T-helper 1 cell treated with Interleukin-12 subunit alpha and Interleukin-12 subunit beta and Interleukin-4 antibody, amounts not matched to agents 30 μg/mL and 1 μg/mL, for 36 hours (primary cell): Measurements from ENCODE around the gene C4B.
"Not testable (repeated sequence)": the region's sequence is repeated elsewhere in the genome, so short reads cannot be mapped to it uniquely, and the experiment has no call there.

ENCODE experiments used
- H3K27ac Mint-ChIP-seq: one replicate; pipeline ENCODE4 v1.8.0; 2021; ENCODE audit warnings: mild to moderate bottlenecking, mixed read lengths
- H3K27me3 Mint-ChIP-seq: one replicate; pipeline ENCODE4 v1.8.0; 2021; ENCODE audit warnings: low read depth, mixed read lengths
- H3K36me3 Mint-ChIP-seq: one replicate; pipeline ENCODE4 v1.8.0; 2021; ENCODE audit warnings: low read depth, mixed read lengths
- H3K4me1 Mint-ChIP-seq: one replicate; pipeline ENCODE4 v1.8.0; 2021; ENCODE audit warnings: low read depth, mixed read lengths
- H3K4me3 Mint-ChIP-seq: one replicate; pipeline ENCODE4 v1.8.0; 2021; ENCODE audit warnings: mild to moderate bottlenecking, moderate library complexity, mixed read lengths
- H3K9me3 Mint-ChIP-seq: one replicate; pipeline ENCODE4 v1.8.0; 2021; ENCODE audit warnings: mixed read lengths

Gene C4B

DNA sequence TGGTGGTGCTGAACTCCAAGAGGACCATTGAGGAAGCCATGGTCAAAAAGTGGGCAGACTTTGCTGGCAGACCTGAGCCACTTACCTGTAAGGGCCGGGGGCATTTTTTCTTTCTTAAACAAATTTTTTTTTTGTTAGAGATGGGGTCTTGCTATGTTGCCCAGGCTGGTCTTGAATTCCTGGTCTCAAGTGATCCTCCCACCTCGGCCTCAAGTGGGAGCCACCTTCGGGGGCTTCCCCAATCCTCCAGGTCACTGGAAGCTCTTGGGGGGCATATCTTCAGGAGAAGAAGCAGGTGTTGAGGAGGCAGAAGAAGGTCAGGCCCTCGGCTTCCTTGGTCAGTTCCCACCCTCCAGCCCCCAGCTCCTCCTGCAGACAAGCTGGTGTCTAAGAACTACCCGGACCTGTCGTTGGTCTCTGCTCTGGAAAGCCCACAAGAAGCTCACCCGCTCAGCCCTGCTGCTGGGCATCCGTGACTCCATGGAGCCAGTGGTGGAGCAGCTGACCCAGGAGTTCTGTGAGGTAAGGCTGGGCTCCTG, 8.5 kb upstream of the C4B start:
- not testable (repeated sequence) for H3K36me3 Mint-ChIP-seq, H3K4me1 Mint-ChIP-seq, H3K27me3 Mint-ChIP-seq, H3K9me3 Mint-ChIP-seq, H3K27ac Mint-ChIP-seq, H3K4me3 Mint-ChIP-seq

- H3K4me1 Mint-ChIP-seq, H3K27me3 Mint-ChIP-seq, H3K9me3 Mint-ChIP-seq, H3K4me3 Mint-ChIP-seq, H3K27ac Mint-ChIP-seq, H3K36me3 Mint-ChIP-seq: not testable (repeated sequence)
Observed at GRCh38 chr6:32007086-32007485, 7.5 kb upstream of the C4B start.

GRCh38 chr6:32008037-32008436, 6.6 kb upstream of the C4B start:
- not testable (repeated sequence) for H3K4me3 Mint-ChIP-seq

GRCh38 chr6:32008616-32009015, 6.0 kb upstream of the C4B start:
- not testable (repeated sequence) for H3K4me3 Mint-ChIP-seq, H3K9me3 Mint-ChIP-seq, H3K4me1 Mint-ChIP-seq, H3K27me3 Mint-ChIP-seq, H3K27ac Mint-ChIP-seq, H3K36me3 Mint-ChIP-seq

More at GRCh38 chr6:32008037-32008436, 6.6 kb upstream of the C4B start:
- not testable (repeated sequence) for H3K27ac Mint-ChIP-seq, H3K9me3 Mint-ChIP-seq, H3K36me3 Mint-ChIP-seq, H3K4me1 Mint-ChIP-seq, H3K27me3 Mint-ChIP-seq

- not testable (repeated sequence) for H3K27me3 Mint-ChIP-seq, H3K27ac Mint-ChIP-seq, H3K4me3 Mint-ChIP-seq, H3K36me3 Mint-ChIP-seq, H3K4me1 Mint-ChIP-seq, H3K9me3 Mint-ChIP-seq
Observed at GRCh38 chr6:32009537-32009936, 5.1 kb upstream of the C4B start.

DNA sequence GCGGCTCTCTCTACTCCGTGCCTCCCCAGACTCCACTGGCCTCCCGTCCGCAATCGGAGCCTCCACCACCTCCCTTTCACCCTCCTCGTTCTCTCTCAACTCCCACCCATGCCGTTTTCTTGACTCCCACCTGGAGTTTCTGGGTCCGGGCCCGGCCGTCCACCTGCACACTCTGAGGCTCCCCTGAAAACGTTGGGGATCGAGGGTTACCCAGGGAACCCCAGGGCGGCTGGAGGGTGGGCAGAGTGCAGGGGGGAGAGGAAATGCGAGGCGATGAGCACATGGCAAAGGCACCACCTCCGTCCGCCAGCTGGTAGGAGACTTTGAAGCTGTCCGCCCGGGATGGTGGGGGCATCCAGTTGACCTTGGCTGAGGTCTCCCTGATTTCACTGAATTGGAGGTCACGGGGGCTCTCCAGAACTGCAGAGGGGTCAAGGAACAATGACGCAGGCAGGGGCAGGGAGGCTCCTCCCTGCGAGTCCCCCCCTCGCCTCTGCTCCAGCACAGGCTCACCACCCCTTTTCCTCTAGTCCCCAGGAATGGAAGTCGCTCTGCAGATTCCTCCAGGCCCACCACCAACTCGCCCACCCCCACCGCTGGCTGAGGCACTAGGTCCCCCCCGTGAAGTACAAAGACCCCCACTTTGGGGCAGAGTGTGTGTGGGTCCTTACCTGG, 3.6 kb upstream of the C4B start:
- not testable (repeated sequence) for H3K4me1 Mint-ChIP-seq, H3K36me3 Mint-ChIP-seq, H3K9me3 Mint-ChIP-seq, H3K4me3 Mint-ChIP-seq, H3K27me3 Mint-ChIP-seq, H3K27ac Mint-ChIP-seq

DNA sequence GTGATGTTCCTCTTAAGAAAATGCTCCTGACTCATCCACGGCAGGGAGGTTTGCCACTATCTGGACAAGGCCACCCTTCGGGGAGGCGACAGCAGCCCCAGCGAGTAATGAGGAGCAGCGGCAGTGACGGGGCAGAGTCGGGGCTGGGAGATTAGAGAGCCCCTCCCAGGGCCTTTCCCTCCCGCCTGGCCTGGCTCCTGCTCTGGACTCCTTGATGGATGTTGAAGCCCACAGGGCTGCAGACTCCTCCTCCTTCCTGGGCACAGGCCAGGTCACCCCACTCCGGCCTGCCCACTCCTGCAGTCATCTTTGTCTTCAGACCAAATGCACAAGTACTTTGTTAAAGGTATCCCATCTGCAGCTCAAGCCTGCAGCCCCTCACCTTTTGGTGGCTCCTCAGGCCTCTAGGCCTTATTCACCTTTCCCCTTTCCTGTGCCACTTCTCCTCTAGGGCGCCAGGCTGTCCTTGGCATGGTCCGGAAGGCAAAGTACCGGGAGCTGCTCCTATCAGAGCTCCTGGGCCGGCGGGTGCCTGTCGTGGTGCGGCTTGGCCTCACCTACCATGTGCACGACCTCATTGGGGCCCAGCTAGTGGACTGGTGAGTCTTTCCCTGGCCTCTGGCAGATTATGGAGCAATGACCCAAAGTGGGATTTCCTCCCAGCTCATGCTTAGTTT, 1.5 kb upstream of the C4B start:
- not testable (repeated sequence) for H3K36me3 Mint-ChIP-seq, H3K27ac Mint-ChIP-seq, H3K9me3 Mint-ChIP-seq, H3K4me1 Mint-ChIP-seq, H3K4me3 Mint-ChIP-seq, H3K27me3 Mint-ChIP-seq

DNA sequence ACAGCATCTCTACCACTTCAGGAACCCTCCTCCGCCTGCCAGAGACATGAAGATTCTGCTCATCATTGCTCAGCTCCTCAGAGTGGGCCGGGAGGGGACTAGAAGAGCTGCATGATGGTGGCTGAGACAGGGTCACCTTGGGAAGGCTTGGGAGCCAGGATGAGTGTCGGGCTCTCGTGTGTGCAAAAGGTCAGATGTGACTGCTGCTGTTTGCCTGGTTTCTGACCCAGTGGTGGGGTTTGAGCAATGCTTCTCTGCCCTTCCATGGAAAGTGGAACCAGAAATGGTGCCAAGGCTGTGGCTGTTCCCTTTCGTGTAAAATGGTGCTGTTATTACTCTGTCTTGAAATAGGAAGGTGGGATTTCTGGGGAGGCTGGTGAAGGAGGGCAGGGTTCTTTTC, 857 bp upstream of the C4B start:
- not testable (repeated sequence) for H3K27ac Mint-ChIP-seq, H3K27me3 Mint-ChIP-seq, H3K36me3 Mint-ChIP-seq, H3K4me3 Mint-ChIP-seq, H3K4me1 Mint-ChIP-seq, H3K9me3 Mint-ChIP-seq

DNA sequence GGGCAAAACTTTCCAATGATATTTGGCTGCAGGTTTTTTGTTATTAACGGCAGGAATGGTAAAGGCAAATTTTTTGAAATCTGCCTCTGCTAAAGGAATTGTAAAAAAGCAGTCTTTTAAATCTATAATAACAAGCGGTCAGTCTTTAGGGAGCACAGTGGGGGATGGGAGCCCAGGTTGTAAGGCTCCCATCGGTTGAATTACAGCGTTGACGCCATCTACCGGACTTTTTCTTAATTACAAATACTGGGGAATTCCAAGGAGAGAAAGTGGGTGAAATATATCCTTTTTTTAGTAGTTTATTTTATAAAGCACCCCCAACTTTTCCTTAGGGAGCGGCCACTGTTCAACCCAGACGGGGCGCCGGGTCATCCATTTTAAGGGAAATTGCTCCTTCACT, 7.5 kb downstream of the C4B start:
- H3K36me3 Mint-ChIP-seq, H3K27me3 Mint-ChIP-seq, H3K27ac Mint-ChIP-seq, H3K9me3 Mint-ChIP-seq, H3K4me1 Mint-ChIP-seq, H3K4me3 Mint-ChIP-seq: not testable (repeated sequence)

DNA sequence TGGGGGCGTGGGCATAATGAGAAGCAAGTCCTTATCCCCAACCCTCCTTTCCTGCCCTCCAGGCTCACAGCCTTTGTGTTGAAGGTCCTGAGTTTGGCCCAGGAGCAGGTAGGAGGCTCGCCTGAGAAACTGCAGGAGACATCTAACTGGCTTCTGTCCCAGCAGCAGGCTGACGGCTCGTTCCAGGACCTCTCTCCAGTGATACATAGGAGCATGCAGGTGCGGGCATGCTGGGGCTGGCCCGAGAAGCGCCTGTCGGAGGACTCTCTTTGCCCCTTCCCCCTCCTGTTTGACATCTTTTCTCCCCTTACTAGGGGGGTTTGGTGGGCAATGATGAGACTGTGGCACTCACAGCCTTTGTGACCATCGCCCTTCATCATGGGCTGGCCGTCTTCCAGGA, 14.0 kb downstream of the C4B start:
- not testable (repeated sequence) for H3K9me3 Mint-ChIP-seq, H3K4me1 Mint-ChIP-seq, H3K27ac Mint-ChIP-seq, H3K27me3 Mint-ChIP-seq, H3K4me3 Mint-ChIP-seq, H3K36me3 Mint-ChIP-seq

DNA sequence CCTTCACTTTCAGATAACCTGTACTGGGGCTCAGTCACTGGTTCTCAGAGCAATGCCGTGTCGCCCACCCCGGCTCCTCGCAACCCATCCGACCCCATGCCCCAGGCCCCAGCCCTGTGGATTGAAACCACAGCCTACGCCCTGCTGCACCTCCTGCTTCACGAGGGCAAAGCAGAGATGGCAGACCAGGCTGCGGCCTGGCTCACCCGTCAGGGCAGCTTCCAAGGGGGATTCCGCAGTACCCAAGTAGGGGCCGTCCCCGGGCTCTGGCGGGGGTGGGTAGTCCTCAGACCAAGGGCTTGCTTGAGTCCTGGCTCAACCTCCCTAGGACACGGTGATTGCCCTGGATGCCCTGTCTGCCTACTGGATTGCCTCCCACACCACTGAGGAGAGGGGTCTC, 15.0 kb downstream of the C4B start:
- H3K27me3 Mint-ChIP-seq, H3K9me3 Mint-ChIP-seq, H3K36me3 Mint-ChIP-seq, H3K27ac Mint-ChIP-seq, H3K4me3 Mint-ChIP-seq, H3K4me1 Mint-ChIP-seq: not testable (repeated sequence)

GRCh38 chr6:32035283-32036013, 20.9 kb downstream of the C4B start:
- H3K27me3 Mint-ChIP-seq, H3K9me3 Mint-ChIP-seq, H3K4me1 Mint-ChIP-seq, H3K27ac Mint-ChIP-seq, H3K4me3 Mint-ChIP-seq, H3K36me3 Mint-ChIP-seq: not testable (repeated sequence)

DNA sequence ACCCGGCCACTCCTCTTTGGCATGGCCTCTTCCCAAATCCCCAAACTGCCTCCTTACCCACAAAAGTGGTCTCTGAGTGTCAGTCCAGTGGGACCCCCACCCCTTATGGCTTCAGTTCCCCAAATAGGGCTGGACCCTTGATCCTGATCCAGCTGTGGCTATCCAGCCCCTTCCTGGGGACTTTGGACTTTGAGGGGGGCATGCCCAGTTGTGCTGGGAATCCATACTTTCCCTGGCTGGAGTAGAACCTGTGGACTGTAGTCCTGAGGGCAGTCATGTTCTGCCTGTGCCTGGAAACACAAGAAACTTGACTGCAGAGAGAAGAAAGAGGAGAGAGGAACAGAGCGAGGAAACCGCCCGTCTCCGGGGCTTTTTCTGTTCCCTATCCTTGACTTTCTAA, 22.5 kb downstream of the C4B start:
- H3K4me1 Mint-ChIP-seq, H3K4me3 Mint-ChIP-seq, H3K27me3 Mint-ChIP-seq, H3K36me3 Mint-ChIP-seq, H3K9me3 Mint-ChIP-seq, H3K27ac Mint-ChIP-seq: not testable (repeated sequence)

GRCh38 chr6:32037598-32038524, 23.3 kb downstream of the C4B start, which contains the start of gene CYP21A2:
TSS of gene CYP21A2 (plus strand) at chr6:32038415. CDS start at chr6:32038423, 8 bp downstream.
- not testable (repeated sequence) for H3K36me3 Mint-ChIP-seq, H3K9me3 Mint-ChIP-seq, H3K27ac Mint-ChIP-seq

More at GRCh38 chr6:32037598-32038524, 23.3 kb downstream of the C4B start, which contains the start of gene CYP21A2:
- not testable (repeated sequence) for H3K4me1 Mint-ChIP-seq, H3K27me3 Mint-ChIP-seq, H3K4me3 Mint-ChIP-seq
